ENCODE measurements around the gene CEP164. TPM values are rescaled to one million over a fixed set of nuclear protein-coding genes. Genes with fewer than 3 reads are reported as not detected.

Gene CEP164
- total RNA-seq, 4 donors from 2014 or later = 11.3 to 45.1 (median 15.2) TPM

GRCh38 chr11:117371453-117371852 is 43.8 kb downstream of the CEP164 start:
- H3K4me3 ChIP-seq (ENCODE audit: low read depth, poor library complexity, severe bottlenecking) = no peak overlapping the region
- TF ChIP-seq CTCF (IDR thresholded peaks at IDR 0.05) = no peak
- TF ChIP-seq POLR2A (IDR thresholded peaks at IDR 0.05) = no peak
- intact Hi-C loops (cut with DNase I; ENCODE audit: low total_unique reads) = no loop called here
- DNase-seq (ENCODE audit: low spot score in 2 of 2) = no peak
- WGBS, 2 donors = 87 to 97% methylated on average over 4 of the region's 4 CpGs

GRCh38 chr11:117374316-117375055 is 46.8 kb downstream of the CEP164 start:
- no peak for DNase-seq (ENCODE audit: low spot score in 2 of 2)
- intact Hi-C loops (cut with DNase I; ENCODE audit: low total_unique reads) = no loop called here
- WGBS, 2 donors = 91 to 96% methylated on average over 8 of the region's 8 CpGs
- TF ChIP-seq POLR2A (IDR thresholded peaks at IDR 0.05) (no peak), CTCF (IDR thresholded peaks at IDR 0.05) (no peak)
- no peak overlapping the region for H3K4me3 ChIP-seq (ENCODE audit: low read depth, poor library complexity, severe bottlenecking)

- H3K4me3 ChIP-seq (ENCODE audit: low read depth, poor library complexity, severe bottlenecking) = no peak overlapping the region
- TF ChIP-seq CTCF (IDR thresholded peaks at IDR 0.05) (no peak), POLR2A (IDR thresholded peaks at IDR 0.05) (no peak)
- intact Hi-C loops (cut with DNase I; ENCODE audit: low total_unique reads) = no loop called here
- WGBS, 2 donors = 94 to 95% methylated on average over 5 of the region's 5 CpGs
- DNase-seq (ENCODE audit: low spot score in 2 of 2) = no peak
These were observed 48.3 kb downstream of the CEP164 start for GRCh38 chr11:117375960-117376359.

GRCh38 chr11:117376517-117376916 is 48.9 kb downstream of the CEP164 start:
- WGBS, 2 donors = 89 to 93% methylated on average over 2 of the region's 2 CpGs
- no peak overlapping the region for H3K4me3 ChIP-seq (ENCODE audit: low read depth, poor library complexity, severe bottlenecking)
- no peak for DNase-seq (ENCODE audit: low spot score in 2 of 2)
- TF ChIP-seq CTCF (IDR thresholded peaks at IDR 0.05) (no peak), POLR2A (IDR thresholded peaks at IDR 0.05) (no peak)
- intact Hi-C loops (cut with DNase I; ENCODE audit: low total_unique reads) = no loop called here

- DNase-seq (ENCODE audit: low spot score in 2 of 2) = no peak
- H3K4me3 ChIP-seq (ENCODE audit: low read depth, poor library complexity, severe bottlenecking) = no peak overlapping the region
- intact Hi-C loops (cut with DNase I; ENCODE audit: low total_unique reads) = no loop called here
- TF ChIP-seq POLR2A (IDR thresholded peaks at IDR 0.05) (no peak), CTCF (IDR thresholded peaks at IDR 0.05) (no peak)
- WGBS, 2 donors = 60 to 65% methylated on average over 12 of the region's 12 CpGs
These were observed 51.6 kb downstream of the CEP164 start for GRCh38 chr11:117378976-117379865.

All from lower leg skin (tissue), 4 donors.